Medulla oblongata (tissue), 1 donor: Measurements from ENCODE around the gene LHPP.

Source experiments
- DNase-seq: peaks from one replicate; pipeline ENCODE4 v3.0.0-alpha.2; 2015; ENCODE audit errors: extremely low spot score

LHPP gene

GRCh38 chr10:124520558-124521428, 59.2 kb downstream of the LHPP start:
- no peak for DNase-seq

DNA sequence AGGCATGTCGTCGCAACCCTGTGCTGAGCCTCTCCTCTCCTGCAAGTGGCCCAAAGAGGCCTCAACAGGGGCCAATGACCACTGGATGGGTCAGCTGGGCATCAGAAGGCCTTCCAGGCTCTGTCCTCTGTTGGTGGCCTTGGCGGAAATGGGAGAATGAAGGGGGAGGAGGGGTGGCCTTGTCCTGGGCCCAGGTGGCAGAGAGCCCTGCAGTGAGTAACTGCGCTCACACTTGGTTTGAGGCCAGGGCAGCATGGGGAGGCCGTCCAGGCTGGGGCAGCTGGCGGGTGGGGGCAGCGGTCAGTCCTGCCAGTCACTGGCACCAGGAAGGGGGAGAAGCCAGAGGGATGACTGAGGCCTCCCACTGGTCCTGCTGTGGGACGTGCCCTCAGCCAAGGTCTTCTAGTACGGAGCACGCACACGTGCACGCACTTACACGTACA, 59.8 kb downstream of the LHPP start:
- DNase-seq = peak; percentile 77

DNA sequence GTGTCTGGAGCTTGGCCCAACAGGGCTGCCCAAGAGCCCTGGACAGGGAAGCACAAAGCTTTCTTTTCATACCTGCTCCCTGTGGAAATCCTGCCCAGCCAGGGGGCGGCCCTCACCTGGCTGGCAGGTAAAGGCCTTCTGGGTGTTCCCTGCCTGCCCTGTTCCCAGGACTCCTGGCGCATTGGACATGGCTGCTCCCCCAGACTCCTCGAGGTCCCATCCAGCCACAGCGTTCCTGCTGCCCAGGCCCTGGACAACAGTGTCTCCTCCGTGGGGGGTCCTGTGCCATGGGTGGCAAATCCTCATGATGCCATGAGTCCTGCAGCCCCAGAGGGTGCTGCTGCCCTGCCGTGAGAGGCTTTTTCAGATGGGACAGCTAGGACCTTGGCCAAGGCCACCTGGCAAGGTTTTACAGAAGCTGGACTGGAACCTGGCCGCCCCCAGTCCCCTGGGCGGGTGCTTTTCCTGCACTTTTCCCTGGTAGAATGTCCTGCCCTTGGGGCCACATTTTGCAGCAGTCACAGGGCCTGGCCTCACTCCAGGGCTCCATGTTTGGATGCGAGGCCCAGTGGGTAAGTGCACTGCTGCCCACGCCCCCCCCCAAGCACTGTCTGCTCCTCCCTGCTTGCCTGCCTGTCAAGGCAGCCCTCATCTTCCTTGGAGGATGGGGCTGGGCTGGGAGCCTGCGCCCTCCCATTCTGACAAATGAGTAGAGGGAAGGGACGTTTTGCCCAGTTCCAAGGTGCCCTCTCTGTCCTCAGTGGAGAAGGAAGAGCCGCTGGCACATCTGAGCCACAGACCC, 60.7 kb downstream of the LHPP start:
- DNase-seq = no peak

GRCh38 chr10:124522933-124523871, 61.6 kb downstream of the LHPP start:
- peak; percentile 67 for DNase-seq

DNA sequence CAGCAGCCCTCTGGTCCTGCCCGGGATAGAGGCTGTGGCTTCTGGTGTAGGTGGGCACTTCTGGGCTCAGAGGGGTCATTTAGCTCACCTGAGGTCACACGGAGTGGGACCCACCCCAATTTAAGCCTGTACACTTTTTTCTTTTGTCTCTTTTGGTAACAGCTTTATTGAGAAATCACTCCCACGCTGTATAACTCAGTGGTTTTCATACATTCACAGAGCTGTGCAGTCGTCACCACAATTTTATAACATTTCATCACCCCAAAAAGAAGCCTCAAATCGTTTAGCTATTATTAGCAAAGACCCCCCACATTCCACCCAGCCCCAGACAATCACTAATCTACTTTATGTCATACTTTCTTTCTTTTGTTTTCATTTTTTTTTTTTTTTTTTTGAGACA, 62.3 kb downstream of the LHPP start:
- DNase-seq = no peak

DNA sequence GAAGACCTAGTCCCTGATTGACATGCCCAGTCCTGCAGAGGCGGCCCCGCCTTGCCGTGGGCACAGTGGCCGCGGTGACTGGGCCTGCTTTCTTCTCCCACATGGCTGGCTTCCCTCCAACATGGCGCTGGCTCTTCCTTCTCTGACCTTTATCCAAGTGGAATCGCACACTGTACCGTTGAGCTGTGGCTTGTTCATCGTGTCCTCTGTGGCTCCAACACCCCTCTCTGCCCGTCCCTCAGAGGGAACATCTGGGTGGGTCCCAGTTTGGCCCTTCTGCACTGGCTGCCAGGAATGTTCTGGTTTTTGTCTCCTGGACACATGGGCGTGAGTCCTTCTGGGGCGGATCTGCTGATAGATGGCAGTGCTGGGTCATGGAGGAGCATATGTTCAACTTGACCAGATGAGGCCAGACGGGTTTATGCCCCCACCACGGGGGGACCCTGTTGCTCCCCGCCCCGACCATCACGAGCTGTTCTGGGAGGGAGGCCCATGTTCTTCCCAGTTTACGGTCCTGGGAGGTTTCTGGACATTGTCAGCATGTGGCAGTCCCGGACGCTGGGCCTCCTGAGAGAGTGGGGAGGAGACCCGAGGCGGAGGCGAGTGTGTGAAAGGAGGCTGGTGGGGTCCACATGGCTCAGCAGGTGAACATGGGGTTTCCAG, 63.5 kb downstream of the LHPP start:
- peak; percentile 71 for DNase-seq

DNA sequence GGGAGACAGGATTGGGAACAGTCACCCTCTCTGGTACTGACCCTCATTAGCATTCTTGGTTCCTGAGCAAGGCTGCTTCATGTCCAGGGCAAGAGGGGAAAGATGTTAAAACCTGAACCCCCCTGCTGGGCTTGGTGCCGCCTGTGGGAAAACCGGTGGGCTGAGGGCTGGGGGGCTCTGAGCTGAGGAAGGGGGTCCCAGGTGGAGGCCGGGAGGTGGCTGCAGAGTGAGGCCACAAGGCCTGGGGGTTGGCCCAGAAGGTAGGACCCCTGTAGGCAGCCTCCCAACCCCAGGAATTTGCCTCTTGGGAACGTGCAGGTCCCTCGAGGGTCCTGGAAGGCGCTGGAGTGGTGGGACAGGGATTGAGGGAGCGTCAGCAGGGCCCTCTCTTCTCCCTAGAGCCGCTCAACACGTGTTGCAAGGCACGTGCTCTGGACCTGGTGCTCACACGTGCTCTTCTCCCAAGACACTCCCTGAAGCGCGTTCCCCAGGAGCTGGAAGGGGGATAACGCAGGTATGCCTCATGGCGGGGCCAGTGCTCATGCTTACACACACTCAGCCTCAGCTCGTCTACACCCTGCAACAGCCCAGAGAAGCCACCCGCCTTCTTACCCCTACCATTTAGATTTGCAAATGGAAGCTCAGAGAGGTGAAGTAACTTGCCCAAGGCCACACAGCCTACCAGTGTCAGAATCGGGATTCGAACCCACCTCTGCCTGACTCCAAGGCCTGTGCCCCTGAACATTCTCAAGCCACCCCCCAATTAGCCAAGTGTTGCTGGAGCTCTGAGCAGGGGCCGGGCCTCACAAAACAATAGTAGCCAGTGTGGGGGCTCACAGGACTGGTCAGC, 64.4 kb downstream of the LHPP start:
- no peak for DNase-seq

DNA sequence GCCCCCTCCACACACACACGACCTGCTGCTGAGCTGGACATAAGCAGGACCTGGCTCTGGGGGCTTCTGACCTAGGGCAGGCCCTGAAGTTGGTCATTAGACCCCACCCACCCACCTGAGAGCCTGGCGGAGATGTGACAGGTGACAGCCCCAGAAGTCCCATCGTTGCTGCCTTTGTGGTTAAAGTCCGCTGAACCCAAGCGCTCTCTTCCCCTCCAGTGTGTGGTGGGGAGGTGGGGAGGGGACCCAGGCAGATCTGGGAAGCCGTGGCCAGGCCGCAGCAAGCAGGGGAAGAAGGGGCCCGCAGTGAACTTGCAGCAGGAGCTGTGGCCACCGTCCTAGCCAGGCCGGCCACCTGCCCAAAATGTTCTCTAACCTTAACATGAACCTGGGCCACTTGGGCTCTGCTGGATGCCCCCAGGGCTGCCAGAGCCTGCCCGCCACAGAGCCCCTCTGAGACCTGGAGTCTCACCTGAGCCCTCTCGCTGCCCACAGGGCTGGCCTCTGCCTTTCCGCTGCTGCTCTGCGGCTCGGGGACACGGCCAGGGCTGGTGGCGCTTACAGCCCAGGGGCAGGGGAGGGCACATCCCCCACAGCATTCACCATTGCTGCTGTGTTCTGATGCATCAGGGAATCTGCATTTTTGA, 65.1 kb downstream of the LHPP start:
- no peak for DNase-seq

DNA sequence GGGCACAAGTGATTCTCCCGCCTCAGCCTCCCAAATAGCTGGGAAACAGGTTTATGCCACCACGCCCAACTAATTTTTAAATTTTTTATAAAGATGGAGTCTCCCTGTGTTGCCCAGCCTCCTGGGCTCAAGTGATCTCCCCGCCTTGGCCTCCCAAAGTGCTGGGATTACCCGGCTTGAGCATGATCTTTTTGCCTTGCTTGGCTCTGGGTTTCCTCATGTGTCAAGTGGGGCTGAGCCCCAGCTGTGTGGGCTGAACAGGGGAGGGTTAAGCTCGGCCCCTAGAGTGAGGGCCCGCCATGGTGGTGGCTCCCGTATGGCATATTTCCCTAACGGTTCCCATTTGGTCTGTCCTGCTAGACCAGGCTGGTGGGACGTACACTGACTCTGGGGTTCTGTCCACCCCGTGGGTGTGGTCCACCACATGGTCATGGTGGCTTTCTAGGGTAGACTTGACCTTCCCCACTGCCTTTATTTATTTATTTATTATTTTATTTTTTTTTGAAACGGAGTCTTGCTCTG, 66.3 kb downstream of the LHPP start:
- DNase-seq = no peak

- no peak for DNase-seq
These were observed 68.1 kb downstream of the LHPP start for GRCh38 chr10:124529661-124530214.

DNA sequence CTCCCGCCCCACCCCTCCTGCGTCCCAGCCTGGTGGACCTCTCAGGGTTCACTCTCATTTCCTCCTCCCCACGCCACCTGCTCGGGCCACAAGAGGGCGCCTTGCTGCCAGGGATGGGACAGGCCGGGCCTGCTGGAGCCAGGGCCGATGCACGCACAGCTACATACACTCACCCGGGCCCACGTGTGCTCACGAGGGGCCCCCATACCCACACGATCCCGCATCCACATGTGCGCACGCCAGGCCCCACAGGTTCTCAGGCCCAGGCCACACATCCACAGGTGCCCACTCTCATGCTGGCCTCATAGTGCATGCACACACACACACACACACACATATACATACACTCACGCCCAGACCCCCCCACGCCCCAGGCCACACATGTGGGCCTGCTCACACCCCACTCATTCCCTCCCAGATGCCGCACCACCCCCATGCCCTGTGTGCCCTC, 68.6 kb downstream of the LHPP start:
- peak; percentile 91 for DNase-seq

- DNase-seq = no peak
These were observed 69.2 kb downstream of the LHPP start for GRCh38 chr10:124530816-124531215.

- no peak for DNase-seq
These were observed 70.6 kb downstream of the LHPP start for GRCh38 chr10:124532106-124532641.

- no peak for DNase-seq
These were observed 71.2 kb downstream of the LHPP start for GRCh38 chr10:124532788-124533187.

GRCh38 chr10:124533266-124533665, 71.6 kb downstream of the LHPP start:
- no peak for DNase-seq

DNA sequence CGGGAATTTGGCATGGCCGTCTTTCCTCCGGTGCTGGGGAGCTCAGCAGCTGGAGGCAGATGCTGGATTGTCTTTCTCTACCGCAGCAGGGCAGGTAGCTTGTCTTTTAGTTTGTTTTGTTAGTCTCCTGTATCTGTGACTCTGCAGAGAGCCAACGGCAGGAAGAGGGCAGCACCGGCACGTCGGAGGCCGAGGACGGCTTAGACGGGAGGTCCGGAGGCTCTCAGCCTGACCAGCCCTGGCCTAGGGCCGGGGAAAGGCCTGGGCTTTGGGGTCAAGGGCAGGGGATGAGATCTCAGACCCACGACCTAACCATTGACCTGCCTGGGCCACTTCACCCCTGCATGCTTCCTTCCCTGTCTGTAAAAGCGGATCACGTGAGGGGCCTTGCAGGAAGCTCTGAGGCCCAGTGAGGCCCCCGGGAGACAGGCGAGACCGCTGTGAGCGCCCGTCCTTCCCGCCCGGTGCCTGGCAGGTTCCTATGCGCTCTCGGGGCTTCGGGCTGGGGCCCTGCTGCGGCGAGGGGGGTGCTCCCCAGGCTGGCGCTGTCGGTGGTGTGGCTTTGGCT, 72.7 kb downstream of the LHPP start:
- DNase-seq = peak; percentile 60

GRCh38 chr10:124534826-124535601, 73.4 kb downstream of the LHPP start:
- no peak for DNase-seq
